ENCODE measurements around the gene OR9A2.

The OR9A2 gene

GRCh38 chr7:143027032-143027431 lies at the start of gene OR9A2:
TSS of gene OR9A2 (minus strand) at chr7:143027132. CDS start at chr7:143027132, 0 bp downstream.
- DNase-seq: no peak

DNA sequence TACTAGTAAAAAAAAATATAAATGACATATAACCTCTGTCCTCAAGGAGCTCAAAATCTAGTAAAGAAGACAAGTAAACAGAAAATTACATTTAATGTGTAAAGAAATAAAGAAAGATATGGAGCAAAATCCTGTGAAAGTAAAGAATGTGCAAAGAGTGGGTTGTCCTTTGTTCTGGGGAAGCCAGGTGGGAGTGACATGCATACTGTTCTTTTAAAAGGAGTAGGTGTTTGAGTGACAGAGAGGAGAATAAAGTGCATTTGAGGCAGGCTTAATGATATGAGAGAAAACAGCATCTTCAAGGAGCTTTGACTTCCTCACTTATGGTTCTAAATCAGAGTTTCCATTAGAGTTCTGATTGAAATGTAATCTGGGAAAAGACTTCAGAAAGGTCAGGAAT lies 47.2 kb upstream of the OR9A2 start:
- DNase-seq: no peak

DNA sequence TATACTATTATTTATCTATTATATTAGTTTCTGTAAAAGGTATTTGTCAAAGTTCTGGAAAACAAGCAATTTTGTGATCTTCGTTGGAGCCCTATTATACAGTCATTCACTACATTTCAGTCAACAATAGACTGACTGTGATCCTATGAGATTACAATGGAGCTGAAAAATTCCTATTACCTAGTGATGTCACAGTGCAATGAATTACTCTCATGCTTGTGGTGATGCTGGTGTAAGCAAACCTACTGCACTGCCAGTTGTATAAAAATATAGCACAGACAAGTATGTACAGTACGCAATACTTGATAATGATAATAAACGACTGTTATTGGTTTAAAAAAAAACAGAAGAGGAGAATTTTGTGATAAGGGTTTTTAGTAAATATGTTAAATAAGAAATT lies 46.6 kb upstream of the OR9A2 start:
- DNase-seq: no peak

GRCh38 chr7:143069912-143070500 lies 43.1 kb upstream of the OR9A2 start:
- DNase-seq: no peak

- DNase-seq: no peak
Observed at GRCh38 chr7:143068446-143068845, 41.5 kb upstream of the OR9A2 start.

- no peak for DNase-seq
Observed at GRCh38 chr7:143063741-143064140, 36.8 kb upstream of the OR9A2 start.

- no peak for DNase-seq
Observed at GRCh38 chr7:143055754-143056153, 28.8 kb upstream of the OR9A2 start.

DNA sequence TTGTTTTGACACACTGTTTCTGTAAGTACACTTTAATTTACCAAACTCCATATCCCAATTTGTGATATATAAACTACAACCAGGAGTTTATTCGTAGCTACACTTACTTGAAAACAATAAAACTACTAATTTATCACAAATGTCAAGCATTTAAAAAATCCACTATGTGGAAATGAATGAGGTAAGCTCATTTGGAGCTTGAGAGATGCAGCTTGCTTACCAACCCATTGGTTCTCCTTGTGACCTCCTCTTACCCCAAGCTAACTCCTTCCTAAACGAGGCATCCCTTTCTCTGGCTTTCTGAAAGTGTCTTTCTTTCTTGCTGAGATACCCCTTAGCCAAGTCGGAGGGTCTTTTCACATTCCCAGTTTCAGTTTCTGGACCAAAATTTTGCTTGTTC lies 27.7 kb upstream of the OR9A2 start:
- DNase-seq: no peak

DNA sequence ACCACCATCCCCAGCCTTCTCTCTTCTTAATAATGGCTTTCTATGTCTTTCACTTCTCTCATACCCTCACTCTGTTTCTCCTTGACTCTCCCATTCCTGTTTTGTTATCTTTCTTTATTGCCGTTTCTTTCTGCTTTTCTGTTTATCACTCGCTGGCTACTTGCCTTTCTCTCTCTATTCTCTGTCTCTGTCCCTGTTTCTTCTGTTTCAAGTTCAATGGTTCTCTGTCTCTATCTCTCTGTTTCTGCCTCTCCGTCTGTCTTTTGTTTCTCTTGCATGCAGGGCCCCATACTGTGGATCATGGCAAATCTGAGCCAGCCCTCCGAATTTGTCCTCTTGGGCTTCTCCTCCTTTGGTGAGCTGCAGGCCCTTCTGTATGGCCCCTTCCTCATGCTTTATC lies 25.1 kb upstream of the OR9A2 start, which contains the start of gene OR6V1:
Gene OR6V1 (plus strand): TSS at position 301 of the 400 bp plus-strand sequence. CDS start 0 bp downstream, at position 301.
- no peak for DNase-seq

DNA sequence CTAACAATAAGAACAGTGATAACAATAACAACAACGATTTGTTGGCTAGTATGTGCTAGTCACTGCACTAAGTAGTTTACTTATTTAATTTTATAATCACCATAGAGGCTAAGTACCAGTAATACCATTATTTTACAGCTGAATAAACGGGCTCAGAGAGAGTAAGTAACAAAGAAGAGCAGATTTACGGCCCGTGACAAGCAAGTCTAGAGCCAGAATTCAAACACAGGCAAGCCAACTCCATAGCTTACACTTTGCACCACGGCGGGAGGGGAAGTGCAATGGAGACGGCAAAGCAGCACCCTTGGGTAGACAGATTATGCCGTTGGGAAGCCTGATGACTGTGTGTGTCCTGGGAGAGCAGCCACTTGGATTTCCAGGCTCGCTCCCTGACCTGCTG lies 24.0 kb upstream of the OR9A2 start:
- DNase-seq: no peak

DNA sequence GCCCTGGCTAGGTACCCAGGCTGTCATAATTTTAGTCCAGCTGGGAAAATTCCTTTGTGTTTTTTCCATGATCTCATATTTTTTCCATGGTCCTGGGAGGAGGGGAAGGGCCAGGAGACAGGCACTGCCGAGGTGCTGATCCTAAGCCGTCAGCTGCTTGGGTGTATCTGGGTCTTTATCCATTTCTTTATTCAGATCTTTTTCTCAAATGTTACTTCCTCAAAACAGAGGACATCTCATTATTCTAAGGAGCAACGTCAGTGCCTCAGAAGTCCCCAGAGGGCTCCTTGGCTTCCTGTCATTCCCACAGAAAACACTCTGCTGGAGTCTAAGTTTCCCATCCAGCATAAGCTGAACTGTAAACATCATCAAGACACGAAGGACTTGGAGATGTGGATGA lies 22.4 kb upstream of the OR9A2 start:
- DNase-seq: no peak

GRCh38 chr7:143048827-143049226 lies 21.9 kb upstream of the OR9A2 start:
- DNase-seq: no peak

DNA sequence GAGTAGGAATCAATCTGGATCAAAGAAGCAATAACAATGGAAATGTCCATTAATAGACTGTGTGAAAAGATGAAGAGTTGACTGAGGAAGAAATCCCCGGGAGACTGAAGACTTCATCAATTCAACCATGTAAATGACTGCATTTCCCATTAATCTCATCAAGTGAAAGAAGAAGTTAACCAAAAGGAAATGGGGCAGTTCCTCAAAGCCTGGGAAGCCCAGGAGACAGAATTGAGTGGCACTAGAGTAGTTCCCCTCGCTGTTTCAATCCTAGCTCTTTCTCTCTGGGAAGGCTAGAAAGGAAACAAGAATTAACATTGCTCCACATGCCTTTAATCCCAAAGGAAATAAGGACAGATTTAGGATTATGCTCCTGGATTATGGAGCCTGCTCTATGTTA lies 20.4 kb upstream of the OR9A2 start:
- DNase-seq: no peak

DNA sequence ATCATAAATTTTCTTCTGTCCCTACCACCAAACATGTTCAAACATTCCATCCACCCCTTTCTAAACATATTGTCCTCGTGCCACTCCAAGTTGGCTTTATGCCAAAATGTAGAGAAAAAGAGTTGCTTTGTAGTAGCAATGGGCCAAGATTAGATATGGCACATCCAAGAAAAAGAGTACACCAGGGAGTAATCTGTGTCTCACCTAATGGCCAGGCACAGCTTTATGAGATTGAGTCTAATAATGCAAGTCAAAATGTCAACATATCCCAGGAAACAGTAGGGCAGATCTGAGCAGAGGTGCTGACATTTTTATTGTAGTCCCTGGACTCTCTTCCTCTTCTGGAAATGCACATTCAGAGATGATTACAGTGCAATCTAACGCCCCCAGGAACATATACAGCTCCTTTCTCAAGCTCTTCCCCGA lies 19.5 kb upstream of the OR9A2 start:
- no peak for DNase-seq

GRCh38 chr7:143043391-143043790 lies 16.5 kb upstream of the OR9A2 start:
- DNase-seq: no peak

- DNase-seq: no peak
Observed at GRCh38 chr7:143042790-143043271, 15.9 kb upstream of the OR9A2 start.

- DNase-seq: no peak
Observed at GRCh38 chr7:143042159-143042789, 15.3 kb upstream of the OR9A2 start.

GRCh38 chr7:143041346-143041745 lies 14.4 kb upstream of the OR9A2 start:
- DNase-seq: no peak

- DNase-seq: no peak
Observed at GRCh38 chr7:143040209-143040715, 13.3 kb upstream of the OR9A2 start.

- no peak for DNase-seq
Observed at GRCh38 chr7:143038635-143039034, 11.7 kb upstream of the OR9A2 start.

DNA sequence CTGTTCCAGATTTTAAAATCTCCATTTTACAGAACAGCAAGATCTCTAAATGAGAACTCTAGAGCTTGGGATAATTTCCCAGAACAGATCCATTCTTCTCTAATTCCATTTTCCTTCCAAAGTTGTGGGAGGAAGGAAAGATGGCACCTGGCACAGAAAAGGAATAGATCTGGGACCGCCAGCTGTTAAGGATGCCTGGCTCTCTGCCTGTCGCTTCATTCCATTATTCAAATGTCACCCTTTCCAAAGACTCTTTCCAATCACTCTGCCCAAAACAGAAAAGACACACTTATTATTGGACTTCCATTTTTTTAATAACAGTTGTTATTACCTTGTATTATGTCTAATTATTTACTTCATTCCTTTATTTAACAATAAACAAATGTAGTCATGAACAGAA lies 751 bp upstream of the OR9A2 start:
- DNase-seq: no peak

GRCh38 chr7:143025371-143025770 lies 1.6 kb downstream of the OR9A2 start:
- no peak for DNase-seq

DNA sequence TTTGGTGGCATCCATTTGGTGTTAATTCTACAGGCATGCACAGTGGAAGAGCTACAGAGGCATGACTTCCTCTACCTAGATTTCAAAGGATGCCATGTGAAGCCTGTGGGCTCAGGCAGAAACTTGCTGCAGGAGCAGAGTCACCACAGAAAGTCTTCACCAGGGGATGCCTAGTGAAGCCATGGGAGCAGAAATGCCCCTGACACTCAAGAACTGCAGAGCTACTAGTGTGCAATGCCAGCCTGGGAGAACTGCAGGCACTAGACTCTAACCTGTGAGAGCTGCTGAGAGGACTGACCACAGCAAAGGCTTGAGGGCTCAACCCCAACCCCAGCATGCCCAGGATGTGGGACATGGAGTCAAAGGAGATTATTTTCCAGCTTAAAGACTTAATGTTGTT lies 3.9 kb downstream of the OR9A2 start:
- DNase-seq: no peak

DNA sequence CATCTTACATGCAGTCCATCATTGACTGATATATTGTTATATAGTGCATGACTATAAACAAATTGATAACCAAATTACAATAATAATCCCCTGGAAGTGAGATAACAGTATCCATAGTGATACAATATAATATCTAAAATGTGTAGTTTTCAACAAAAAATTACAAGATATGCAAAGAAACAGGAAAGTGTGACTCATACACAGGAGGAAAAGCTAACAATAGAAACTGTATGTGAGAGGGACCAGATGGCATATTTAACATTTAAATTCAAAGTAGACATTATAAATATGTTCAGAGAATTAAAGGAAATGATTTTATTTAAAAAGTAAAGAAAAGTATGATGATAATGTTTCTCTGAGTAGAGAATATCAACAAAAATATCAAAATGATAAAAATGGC lies 8.0 kb downstream of the OR9A2 start:
- DNase-seq: no peak

DNA sequence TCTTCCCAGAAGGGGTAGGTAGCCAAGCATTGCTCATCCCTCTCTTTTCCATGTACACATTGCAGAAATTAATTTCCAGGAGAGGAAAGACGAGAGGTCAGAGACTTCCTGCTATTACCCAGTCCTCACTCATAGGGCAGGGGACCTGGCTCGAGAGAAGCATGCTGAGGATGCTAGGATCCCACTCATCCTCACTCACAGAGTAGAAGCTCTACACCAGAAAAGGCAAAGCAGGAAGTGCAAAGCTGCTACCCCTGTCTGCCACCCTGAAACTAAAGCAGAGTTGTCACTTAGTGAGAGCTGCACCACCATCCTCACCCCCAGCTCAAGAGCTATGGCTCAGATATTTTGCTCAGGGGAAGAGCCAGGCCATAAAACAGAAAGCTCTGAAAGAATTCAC lies 9.9 kb downstream of the OR9A2 start:
- DNase-seq: no peak
